T1000 (cell line): ENCODE measurements around the gene OR10H1.
"Not testable (repeated sequence)": the region's sequence is repeated elsewhere in the genome, so short reads cannot be mapped to it uniquely, and the experiment has no call there.

Experiments
- DNase-seq: peaks from one replicate; lab custom pipeline; 2025; ENCODE audit warnings: mixed read lengths; lab: John Stamatoyannopoulos, UW

OR10H1 gene

GRCh38 chr19:15828611-15829305 lies 13.3 kb upstream of the OR10H1 start:
- not testable (repeated sequence) for DNase-seq

DNA sequence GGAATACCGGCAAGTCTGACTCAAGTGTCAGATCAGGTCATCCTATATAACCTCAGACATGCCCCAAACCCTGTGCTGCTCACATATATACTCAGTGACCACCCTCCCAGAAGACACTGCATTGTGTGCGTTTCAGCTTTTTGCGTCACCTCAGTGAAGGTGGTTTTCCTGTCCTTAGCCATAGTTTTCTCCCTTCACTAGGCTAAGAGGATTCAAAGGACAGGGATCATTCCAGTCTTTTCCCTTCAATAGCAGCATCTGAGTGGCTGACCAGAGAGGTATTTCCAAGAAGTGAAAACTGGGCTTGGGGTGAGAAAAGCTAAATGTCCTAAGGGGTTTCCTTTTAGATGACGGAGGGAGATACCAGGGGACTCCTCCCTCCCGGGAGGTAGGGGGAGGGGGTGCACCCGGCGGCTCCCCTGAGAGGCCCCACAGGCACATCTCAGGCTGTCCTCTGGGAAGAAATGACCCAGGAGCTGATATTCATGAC lies 12.7 kb upstream of the OR10H1 start:
- no peak for DNase-seq

DNA sequence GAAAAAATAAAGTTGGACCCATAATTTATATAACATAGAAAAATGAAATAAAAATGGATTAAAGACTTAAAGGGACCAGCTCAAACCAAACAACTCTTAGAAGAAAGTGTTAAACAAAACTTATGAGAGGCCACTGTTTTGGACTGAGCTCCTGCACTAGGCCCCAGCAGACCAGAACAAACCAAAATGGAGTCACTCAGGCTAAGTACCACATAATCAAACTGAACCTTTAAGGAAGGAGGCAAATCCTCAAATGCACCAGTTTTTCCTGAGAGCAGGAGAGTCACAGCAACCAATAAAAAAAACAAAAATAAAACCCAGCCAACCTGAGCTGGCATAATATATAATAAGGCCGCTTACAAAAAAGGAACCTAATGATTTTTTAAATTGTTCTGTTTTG lies 10.3 kb upstream of the OR10H1 start:
- no peak for DNase-seq

GRCh38 chr19:15820646-15821045 lies 5.2 kb upstream of the OR10H1 start:
- no peak for DNase-seq

- no peak for DNase-seq
These were observed 1.5 kb downstream of the OR10H1 start for GRCh38 chr19:15813916-15814315.

- no peak for DNase-seq
These were observed 3.3 kb downstream of the OR10H1 start for GRCh38 chr19:15812060-15812722.

DNA sequence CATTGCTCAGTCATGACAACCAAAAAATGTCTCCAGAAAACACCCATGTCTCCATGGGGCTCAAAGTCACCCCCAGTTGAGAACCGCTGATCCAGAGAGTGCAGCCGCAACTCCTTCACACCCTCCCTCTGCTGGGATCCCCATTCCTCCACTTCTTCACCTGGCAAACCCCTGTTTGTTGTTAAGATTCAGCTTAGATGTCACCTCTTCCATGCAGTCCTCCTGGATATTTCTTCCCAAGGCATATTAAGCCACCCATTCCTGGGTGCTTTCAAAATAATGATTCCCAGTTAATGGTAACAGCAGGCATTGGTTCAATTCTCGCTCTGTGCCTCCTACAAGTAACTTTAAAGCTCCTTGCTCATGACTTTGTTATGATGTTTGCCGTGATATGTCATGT lies 4.0 kb downstream of the OR10H1 start:
- DNase-seq = no peak

DNA sequence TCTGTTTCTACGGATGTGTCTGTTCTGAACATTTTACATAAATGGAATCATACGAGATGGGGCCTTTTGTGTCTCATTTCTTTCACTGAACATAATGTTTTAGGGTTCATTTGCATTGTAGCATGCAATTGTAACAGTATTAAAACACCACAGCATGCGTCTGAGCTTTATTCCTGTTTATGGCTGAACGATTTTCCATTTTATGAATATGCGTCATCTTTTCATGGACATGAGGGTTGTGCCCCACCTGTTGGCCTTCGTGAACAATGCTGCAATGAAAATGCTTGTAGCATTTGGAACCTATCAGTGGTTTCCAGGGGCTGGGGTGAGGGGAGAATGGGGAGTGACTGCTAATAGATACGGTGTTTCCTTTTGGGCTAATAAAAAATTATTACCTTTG lies 5.1 kb downstream of the OR10H1 start:
- no peak for DNase-seq

DNA sequence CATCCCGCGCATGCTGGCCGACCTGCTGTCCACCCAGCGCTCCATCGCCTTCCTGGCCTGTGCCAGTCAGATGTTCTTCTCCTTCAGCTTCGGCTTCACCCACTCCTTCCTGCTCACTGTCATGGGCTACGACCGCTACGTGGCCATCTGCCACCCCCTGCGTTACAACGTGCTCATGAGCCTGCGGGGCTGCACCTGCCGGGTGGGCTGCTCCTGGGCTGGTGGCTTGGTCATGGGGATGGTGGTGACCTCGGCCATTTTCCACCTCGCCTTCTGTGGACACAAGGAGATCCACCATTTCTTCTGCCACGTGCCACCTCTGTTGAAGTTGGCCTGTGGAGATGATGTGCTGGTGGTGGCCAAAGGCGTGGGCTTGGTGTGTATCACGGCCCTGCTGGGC lies 21.2 kb downstream of the OR10H1 start:
- DNase-seq = not testable (repeated sequence)

GRCh38 chr19:15790096-15790495 lies 25.4 kb downstream of the OR10H1 start:
- DNase-seq = no peak

GRCh38 chr19:15788594-15789270 lies 26.7 kb downstream of the OR10H1 start:
- DNase-seq = no peak

DNA sequence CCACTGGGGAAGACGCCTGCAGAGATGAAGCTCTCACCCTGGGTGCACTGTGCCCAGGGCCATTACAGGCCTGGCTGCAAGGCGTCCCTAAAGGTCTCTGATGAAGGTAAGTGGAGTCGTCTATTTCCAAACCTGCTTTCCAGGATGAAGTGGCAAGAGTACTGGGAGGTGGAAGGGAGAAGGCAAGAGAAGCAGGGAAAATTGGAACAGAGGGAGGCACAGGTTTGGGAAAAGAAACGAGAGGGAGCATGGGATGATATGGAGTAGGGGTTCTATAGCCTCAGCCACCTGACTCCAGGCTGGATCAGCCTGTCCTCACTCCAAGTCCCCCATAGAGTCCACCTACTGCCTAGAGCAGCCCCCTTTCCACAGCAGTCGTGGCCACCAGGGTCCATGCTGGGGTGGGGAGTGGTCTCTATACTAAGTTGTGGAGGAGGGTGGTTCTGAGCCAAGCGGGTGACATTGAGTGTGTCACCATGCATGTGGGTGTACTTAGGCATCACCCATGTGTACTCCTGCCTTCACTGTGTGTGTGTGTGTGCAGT lies 27.8 kb downstream of the OR10H1 start, which contains the start of gene OR10H5:
TSS of gene OR10H5 (plus strand) at position 51 of the 545 bp plus-strand sequence. CDS start 6,388 bp downstream, outside the sequence.
- DNase-seq = no peak

GRCh38 chr19:15782896-15783295 lies 32.6 kb downstream of the OR10H1 start:
- DNase-seq = not testable (repeated sequence)

DNA sequence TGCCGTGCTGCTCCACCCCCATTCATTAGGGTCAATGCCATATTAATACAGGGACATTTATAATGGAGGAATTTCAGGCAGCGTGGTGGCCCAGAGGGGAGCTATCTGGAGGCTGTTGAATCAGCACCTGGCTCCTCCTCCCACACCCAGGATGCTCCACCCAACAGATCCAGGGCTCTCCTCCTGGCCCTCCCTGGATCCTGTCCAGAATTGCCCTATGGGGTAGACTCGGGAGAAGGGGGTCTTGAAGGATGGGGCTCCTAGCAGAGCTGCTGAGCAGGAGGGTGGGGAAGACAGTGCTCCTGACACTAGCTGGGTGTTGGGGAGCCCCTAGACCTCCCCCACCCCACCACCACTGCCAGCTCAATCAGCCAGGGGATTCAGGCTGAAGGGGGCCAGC lies 33.3 kb downstream of the OR10H1 start:
- no peak for DNase-seq

- DNase-seq = no peak
These were observed 33.8 kb downstream of the OR10H1 start for GRCh38 chr19:15781661-15782060.

DNA sequence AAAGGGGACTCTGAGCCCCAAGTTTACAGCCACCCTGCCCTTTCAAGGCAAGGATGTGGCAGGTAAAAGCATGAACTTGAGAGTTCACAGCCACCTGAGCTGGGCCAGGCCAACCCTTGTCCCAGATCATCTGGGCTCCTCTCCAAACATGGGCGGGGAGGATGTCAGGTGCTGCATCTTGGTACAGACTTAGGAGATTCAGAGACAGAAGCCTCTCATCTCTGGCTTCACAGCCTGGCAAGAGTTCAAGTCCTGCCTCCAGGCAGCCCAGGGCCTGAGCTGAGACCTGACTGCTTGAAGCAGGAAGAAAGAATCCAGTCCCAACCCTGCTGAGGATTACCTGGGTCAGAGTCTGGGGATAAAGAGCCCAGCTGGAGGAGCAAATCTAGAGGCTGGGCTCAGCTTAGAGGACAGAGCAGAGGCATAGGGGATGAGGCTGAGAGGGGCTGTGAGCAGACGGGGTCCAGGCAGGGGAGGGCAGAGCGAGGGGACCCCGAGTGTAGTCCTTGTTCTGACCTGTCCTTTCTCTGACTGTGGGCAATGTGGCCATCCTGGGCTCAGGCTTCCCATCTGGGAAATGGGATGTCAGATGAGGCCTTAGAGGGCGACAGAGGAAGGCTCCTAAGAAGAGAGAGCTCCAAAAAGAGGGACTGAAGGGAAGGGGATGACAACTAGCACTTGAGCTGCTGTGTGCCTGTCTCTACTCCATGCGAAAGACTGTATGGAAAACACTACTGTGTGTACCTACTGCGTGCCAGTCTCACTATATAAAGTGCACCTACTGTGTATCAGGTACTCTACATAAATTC lies 34.6 kb downstream of the OR10H1 start:
- DNase-seq = no peak

- no peak for DNase-seq
These were observed 35.5 kb downstream of the OR10H1 start for GRCh38 chr19:15779756-15780476.

DNA sequence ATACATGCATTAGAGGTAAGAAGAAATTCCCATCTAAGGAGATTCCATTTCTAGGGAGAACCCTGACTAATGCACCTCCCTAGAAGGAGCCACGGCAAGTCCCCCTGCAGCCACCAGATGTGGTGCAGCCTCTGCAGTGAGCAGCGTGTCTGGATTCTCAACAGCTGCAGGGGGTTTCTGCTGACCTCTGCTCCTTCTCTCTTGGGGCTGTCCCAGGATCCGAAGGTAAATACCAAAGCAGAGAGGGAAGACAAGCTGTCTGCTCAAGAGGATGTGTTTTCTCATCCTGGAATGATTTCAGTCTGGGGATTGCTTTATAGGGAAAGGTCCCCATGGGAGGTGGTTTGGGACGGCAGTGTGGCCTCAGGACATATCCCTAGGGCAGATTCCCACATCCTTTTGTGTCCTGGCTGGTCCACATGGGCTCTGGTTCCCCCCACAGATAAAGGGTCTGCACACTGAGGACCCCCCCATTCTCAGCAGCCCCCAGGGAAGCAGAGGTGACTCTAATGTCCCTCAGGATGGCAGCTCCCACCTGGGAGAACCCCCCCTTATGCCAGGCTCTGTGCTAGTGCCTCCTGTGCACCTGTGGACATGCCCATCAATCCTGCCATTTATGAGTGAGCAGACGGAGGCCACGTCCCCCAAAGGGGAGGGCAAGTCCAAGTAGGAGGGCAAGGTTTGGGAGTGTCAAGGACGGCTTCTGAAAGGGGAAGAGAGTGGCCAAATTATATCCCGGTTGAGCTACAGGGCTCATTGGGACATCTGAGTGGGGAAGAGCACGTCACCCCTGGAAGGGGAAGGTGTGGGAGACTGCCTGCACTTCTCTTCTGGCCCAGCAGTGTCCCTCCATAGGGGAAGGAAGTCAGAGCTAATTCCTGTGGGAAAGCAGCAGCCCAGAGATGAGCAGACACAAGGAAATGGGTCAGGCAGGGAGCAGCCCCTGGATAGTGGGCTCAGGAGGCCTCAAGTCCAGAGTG lies 38.2 kb downstream of the OR10H1 start:
- DNase-seq = no peak

GRCh38 chr19:15776264-15776663 lies 39.2 kb downstream of the OR10H1 start:
- DNase-seq = no peak

DNA sequence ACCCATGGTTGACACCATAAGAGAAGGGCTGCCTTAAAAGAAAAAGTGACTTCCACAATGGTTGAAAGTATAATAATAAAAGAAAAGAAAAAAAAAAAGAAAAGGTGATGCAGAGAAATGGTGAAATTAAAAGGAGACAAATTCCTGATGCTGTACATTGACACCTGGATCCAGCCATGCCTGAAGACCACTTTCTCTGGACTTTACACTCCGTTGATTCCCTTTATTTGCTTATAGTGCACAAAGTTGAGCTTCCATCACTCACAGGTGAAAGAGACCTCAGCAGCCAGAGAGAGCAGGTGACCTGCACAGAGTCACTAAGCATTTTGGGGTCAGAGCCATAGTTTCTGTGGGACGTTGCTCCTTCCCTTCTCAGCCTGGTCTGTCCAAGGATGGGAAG lies 40.2 kb downstream of the OR10H1 start:
- no peak for DNase-seq
